Lower leg skin (tissue), 4 donors: ENCODE results near the gene TGIF2LX. TPM values are rescaled to one million over a fixed set of nuclear protein-coding genes. Genes with fewer than 3 reads are reported as not detected.
"Not testable (repeated sequence)": the region's sequence is repeated elsewhere in the genome, so short reads cannot be mapped to it uniquely, and the experiment has no call there.

ENCODE experiments used
- DNase-seq, 2 donors: peaks; one replicate each; pipeline ENCODE4 v3.0.0-alpha.2; 2019; ENCODE audit warnings: low spot score in 2 of 2
- H3K4me3 ChIP-seq: fragments of 200-600 bp; sonication (generic); 2 replicates; pipeline ENCODE4 v1.5.1; 2017; ENCODE audit warnings: mild to moderate bottlenecking, low read depth; ENCODE audit not compliant: poor library complexity, severe bottlenecking
- WGBS, 2 donors: methylation state at CpG; one replicate each; pipeline ENCODE4 v1.1.5; 2018; 5-methylcytosine and 5-hydroxymethylcytosine counted together
- intact Hi-C: fragments of 100-400 bp; cut with DNase I; formaldehyde crosslinking; loops from one replicate; pipeline ENCODE4 v1.15.0; 2023; ENCODE audit warnings: low total_unique reads
- total RNA-seq, 4 donors: library from RNA; depleted of rRNA; stranded (reverse); fragments of >200 nt; gene quantifications; one replicate each; pipeline ENCODE4 v1.1.0, GENCODE V29; 2016

The TGIF2LX gene
- total RNA-seq = not detected

GRCh38 chrX:89921665-89922064 is at the start of gene TGIF2LX:
TSS of gene TGIF2LX (plus strand) at chrX:89921908. CDS start at chrX:89922086, 178 bp downstream.
- DNase-seq, intact Hi-C loops, H3K4me3 ChIP-seq: not testable (repeated sequence)
- WGBS, 2 donors = 77 to 90% methylated on average over 9 of the region's 9 CpGs

DNA sequence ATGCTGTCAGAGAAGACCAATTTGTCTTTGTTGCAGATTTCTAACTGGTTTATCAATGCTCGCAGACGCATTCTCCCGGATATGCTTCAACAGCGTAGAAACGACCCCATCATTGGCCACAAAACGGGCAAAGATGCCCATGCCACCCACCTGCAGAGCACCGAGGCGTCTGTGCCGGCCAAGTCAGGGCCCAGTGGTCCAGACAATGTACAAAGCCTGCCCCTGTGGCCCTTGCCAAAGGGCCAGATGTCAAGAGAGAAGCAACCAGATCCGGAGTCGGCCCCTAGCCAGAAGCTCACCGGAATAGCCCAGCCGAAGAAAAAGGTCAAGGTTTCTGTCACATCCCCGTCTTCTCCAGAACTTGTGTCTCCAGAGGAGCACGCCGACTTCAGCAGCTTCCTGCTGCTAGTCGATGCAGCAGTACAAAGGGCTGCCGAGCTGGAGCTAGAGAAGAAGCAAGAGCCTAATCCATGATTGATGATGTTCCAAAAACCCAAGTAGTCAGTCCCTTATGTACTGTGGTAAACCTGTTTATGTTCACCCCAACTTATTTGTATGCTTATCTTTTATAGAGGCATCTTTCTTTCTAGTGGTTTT is 728 bp downstream of the TGIF2LX start:
- H3K4me3 ChIP-seq, intact Hi-C loops, DNase-seq: not testable (repeated sequence)
- 89 to 93% methylated on average over 9 to 18 of the region's 18 CpGs for WGBS, 2 donors

DNA sequence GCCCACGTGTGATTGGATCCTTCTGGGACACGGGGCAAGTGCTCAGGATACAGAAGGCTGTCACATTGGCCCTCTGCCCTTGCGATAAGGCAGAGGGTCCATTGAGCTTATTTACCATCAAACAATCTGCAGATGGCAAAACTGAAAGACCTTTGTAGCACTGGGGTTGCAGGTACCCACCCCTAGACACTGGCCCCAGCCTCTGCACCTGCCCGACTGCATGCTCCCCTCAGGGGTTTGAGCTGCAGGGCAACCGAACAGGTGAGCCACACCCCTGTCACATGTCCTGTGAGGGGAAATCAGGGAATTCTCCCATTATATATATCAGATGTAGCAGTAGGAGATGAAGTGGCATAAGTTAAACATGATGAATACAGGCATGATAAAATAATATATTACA is 21.4 kb downstream of the TGIF2LX start:
- DNase-seq, intact Hi-C loops, H3K4me3 ChIP-seq: not testable (repeated sequence)
- WGBS, 2 donors = 71 to 72% methylated on average over 5 of the region's 5 CpGs

- H3K4me3 ChIP-seq, DNase-seq, intact Hi-C loops: not testable (repeated sequence)
- WGBS, 2 donors = 90% methylated on average over 2 of the region's 24 CpGs; no CpG with 5 or more reads in 1 of the 2 donors
Measured at GRCh38 chrX:89965588-89965987, 43.9 kb downstream of the TGIF2LX start.
